ENCODE data around the gene CDH4.

The CDH4 gene

DNA sequence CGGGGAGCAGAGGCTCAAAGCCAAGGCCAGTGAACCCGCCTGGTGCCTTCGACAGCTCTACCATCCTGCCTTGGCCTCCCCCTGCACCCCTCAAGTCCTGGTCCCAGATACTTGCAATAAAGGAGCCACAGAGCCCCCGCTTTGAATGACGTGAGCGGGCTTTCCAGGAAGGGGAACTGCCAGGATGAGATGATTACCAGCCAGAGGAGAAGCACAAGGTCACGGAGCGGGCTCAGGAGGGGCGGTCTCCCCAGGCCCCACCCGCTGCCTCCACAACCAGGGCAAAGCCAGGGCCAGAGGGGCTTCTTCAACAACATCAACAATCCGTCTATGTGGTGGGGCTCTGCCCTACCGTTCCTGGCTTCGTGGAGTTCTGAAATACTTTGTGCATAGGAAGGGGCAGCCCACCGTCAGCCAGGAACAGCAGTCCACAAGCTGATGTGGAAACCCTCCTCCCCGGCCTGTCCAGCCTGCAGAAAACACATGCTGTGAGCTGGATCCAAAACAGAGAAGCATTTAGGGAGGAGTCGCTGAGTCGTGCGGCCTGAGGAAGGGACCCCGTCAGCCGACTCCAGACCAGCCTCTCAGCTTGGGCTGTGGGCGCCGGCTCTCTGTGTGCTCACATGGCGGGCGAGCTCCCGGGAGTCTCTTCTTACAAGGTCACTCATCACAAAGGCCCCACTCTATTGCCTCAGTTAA is 392.5 kb downstream of the CDH4 start:
- DNase-seq, result no peak

DNA sequence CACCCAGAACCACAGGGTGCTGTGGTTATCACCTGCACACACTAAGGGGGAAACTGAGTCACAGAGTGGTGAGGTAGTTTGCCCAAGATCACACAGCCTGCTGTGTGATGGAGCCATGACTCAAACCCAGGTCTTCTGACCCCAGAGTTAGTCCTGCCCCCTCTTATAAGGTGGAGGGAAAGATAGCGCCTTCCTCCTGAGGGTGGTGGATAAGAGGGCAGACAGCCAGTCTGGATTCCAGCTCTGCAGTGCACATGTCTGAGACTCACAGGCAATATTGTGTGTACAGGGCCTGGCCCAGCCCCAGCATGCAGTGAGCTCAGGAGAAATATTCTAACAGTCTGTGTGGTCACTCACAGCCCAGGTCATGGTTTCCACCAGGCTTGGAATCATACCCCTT is 393.7 kb downstream of the CDH4 start:
- DNase-seq, result peak; percentile 40

DNA sequence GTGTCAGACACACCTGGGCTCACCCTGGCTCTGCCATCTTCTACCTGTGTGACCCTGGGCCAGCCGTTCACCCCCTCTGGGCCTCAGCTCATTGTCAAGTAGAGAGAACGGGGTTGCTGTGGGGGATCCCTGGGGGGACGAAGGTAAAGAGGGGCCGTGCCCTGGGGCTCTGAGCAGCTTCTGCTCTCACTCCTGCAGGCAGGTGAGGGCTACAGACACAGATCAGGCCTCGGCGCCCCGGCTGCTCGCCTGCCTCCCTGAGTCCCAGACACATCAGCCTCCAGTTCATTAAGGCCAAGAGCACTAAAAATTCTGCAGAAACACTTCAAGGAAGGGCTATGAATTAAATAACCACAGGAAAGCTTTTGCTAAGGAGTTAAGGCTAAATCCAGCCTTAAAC is 394.4 kb downstream of the CDH4 start:
- DNase-seq, result no peak

DNA sequence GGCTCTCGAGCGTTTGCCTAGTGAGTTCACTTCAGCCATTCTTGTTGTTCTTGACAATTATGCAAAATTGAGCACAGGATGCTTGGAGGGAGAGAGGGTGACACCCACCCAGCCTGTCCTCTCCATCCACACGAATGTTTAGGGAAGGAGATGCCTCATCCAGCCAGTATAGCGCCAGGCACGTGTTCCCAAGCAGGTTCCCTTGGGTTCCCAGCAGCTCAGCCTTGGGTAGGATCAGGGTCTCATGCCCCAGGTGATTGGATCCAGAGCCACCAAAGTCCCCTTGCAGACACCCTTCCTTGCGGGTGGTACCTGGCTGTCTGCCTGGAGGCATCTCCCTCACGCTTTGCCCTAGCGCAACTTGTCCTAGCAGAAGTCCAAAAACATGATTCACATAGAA is 394.9 kb downstream of the CDH4 start:
- DNase-seq, result no peak

DNA sequence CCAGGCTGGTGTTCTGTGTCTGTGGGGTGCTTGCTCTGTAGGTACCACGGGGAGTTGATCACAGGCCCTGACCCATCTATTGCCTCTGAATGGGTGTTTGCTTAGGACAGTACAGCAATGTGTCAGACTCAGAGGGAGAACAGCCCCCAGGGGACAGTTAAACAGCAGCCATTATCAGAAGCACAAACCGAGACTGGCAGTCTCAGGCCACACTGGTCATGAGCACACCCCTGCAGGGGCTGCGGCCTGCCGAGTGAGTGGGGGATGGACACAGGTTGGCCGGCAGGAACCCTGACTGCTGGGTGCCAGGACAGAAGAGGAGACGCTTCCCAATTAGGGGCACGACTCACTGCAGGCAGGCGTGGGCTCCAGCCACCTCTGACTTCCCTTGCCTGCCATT is 395.6 kb downstream of the CDH4 start:
- DNase-seq, result no peak

DNA sequence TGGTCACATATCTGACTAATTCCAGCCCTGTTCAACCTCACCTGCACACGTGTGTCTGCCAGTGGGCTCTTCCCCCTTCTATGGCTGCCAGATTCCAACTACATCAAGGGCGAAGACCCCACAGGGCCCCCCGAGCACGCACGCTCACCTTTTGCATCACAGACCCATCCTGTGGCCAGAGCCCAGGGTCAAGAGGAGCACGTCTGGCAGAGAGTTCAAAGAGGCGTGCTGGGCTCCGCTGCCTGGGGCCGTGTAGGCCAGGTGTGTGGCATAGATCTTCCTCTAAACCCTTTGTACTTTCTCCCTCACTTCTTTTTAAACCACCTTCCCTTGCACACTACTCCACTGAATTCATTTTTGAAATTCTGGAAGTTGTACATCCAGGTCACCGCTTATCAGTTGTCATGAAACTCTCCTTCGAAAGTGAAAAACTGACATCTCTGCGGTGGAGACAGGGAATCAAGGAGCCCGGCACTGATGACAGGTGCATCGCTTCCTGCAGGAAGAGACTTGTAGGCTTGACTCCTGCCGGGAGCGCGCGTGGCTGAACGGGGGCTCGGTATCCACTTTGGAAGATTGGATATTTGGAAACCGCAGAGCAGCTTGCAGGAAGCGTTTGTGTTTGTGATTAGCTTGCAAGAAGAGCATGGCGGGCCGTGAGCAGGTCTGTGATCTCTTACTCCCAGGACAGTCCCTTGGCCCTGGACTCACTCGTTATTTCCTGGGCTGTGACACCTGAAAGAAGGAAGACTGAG is 397.2 kb downstream of the CDH4 start:
- DNase-seq, result no peak

DNA sequence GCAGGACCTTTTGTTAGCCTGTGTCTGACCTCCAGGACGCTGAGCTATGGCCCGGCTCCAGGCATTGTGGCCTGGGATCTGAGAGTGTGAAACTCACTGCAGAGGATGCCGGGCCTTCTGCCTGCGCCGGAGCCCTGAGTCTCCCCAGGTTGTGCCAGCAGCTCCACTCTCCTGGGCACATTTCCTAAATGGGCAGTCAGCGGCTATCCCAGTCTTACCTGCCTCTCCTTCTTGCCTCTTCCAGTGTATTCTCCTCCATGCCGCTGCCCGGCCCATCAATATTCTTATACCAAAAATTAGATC is 397.8 kb downstream of the CDH4 start:
- no peak for DNase-seq

DNA sequence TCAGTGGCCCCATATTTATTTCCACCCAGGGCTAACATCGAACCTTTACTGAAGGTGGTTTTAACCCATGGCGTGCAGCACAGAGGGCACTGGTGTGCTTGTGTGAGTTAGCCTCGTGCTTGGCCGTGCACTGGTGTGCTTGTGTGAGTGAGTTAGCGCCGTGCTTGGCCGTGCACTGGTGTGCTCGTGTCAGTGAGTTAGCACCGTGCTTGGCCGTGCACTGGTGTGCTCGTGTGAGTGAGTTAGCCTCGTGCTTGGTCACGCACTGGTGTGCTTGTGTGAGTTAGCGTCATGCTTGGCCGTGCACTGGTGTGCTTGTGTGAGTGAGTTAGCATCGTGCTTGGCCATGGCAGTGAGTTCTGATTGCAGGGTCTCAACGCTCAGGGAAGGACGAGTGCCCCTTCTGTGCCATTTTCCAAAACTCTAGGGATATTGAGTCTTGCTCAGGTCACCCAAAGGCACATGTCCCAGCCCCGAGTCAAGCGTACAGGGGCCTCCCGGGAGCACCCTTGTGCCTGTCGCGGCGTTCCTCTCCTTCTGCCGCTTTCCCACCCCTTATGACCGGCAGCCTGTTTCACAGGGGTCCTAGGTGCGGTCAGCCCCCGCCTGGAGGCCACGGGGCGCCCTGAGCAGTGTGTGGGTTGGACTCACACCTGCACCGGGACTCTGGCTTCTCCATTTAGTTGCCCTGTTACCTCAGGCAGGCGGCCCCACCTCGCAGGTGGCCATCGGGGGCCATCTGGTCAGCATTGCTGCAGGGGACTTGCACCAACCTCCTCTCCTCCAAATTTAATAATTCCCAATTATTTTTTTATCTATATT is 399.1 kb downstream of the CDH4 start:
- no peak for DNase-seq

DNA sequence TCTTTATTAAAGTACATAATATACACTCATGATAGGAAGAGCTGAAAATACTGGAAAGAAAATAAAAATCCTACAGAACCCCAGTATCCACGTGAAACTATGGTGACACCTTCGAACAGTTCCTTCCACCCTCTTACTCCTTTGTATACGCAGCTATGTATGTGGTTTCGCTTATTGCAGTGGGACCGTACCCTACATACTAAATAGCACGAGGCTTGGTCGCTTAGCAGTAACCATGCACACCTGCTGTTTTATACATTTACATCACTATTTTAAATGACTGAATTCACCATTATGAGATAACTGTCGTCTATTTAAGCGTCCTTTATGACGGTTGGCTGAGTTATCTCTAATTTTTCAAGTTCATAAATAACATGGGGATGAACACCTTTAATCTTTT is 400.1 kb downstream of the CDH4 start:
- DNase-seq, result no peak

DNA sequence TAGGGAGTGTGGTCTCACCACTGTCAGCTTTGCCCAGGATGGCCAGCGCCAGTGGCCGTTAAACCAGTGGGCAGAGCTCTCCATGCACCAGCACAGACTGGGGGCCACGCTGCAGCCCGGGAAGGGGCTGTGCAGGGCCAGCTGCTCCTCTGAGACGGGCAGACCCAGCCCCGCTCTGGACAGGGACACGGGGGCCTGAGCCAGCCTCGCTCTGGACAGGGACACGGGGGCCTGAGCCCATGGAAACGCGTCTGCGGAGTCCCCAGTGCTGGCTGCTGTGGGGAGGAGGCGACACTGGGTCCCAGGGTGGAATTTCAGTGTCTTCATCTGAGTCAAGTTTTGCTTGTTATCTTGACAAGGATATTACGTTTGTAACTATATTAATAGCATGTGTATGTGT is 402.7 kb downstream of the CDH4 start:
- no peak for DNase-seq

DNA sequence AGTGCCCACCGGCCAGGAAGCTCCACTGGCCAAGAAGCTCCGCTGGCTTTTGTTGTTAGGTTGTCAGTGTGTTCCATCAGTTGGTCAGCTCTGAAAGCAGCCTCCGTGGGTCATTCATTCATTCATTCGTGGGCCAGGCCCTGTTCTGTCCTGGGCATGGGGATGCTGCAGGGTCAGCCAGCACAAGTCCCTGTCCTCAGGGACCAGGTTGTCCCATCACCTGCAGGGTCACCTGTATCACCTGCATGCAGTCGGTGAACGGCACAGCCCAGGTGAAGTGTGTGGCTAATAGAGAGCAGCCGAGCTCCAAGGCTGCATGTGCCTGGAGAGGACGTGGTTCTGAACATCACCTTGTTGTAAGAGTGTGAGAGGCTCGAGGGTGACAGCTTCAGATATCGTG is 403.5 kb downstream of the CDH4 start:
- DNase-seq, result no peak

DNA sequence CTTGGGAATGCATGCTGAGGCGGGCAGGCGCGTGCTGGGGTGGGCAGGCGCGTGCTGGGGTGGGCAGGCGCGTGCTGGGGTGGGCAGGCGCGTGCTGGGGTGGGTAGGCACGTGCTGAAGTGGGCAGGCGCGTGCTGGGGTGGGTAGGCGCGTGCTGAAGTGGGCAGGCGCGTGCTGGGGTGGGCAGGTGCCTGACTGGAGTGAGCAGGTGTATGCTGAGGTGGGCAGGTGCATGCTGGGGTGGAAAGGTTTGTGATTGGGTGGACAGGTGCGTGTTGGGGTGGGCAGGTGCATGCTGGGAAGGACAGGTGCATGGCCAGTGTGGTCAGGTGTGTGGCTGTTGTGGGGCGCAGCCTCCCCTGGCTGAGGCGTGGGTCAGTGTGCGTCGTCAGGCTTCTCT is 404.1 kb downstream of the CDH4 start:
- DNase-seq, result no peak

DNA sequence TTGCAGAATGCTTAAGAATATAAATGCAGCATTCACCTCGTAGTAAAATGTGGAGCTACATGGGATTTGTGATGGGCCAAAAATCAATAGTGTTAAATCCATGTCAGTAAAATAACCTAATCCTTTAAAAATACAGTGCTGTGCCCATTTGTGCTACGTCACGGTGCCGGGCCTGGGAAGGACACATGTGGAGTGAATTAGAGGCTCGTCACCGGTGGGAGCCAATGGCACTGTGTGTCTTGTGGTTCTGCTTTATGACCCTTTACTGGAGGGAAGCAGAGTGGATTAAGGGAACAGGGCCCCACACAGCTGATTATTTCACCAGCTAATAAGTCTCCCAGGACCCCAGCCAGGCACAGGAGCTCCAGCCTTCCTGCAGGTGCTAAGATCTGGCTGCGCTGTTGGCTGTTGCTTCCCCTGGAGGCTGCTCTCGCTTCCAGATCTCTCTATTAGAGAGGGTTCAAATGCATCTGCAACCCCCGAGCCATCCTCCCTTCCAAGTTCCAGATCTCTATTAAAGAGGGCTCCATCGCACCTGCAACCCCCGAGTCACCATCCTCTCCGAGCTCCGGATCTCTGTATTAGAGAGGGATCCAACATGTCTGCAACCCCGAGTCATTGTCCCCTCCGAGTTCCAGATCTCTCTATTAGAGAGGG is 405.8 kb downstream of the CDH4 start:
- no peak for DNase-seq

DNA sequence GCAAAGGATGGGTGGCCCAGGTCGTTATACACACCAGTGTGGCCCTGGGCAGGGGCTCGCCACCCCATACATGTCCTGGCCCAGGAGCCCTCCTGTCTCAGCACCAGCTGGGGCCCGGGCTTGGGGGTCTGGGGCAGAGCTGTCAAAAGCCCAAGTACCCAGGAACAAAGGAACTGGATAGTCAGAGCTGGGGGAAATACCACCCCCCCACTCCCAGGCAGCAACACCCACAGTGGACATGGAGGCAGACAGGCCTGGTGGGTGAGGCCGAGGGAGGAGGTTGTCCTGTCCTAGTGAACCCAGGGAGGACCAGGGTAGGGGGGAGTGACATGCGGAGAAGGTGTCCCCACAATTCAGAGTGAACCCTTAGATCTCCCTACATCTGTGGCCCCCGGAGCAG is 406.5 kb downstream of the CDH4 start:
- DNase-seq, result no peak

DNA sequence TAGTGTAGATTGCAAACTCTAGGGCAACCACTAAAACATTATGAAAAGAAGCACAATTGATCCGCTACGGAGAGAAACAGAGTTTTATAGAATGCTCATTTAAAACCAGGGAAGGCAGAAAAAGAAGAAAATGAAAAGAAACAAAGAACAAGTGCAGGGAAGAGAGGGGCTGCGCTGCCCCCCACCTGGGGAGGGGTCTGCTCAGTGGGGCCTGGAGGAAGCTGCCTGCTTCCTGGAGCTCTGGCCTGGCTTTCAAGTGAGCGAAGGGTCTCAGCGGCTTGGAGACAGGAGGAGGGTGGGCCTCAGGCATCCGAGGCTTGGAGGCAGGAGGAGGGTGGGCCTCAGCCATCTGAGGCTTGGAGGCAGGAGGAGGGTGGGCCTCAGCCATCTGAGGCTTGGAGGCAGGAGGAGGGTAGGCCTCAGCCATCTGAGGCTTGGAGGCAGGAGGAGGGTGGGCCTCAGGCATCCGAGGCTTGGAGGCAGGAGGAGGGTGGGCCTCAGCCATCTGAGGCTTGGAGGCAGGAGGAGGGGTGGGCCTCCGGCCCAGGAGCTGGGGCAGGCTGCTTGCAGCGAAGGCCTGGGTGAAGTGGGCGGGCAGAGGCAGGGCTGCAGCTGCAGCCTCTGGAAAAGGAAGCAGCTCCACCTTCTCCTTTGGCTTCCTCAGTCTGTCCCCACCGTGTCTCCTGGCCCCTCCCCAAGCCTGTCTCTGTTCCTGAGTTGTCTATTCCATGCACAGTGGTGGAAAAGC is 407.4 kb downstream of the CDH4 start:
- no peak for DNase-seq

DNA sequence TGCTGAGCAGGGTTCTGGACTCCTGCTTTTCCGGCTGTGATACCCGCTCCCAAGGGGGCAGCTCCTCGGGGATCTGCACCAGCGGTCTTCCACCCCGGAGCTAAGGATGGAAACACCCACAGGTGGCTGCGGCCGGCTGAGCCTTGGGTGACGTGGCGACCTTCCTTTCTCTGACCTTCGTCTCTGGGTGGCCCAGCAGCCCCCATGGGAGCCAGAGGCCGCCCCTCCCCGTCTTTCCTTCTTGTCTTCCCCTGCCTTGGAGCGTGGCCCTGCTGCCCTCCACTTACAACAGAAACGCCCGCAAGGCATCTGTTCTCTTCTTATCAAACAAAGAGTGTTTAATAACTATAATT is 407.9 kb downstream of the CDH4 start:
- no peak for DNase-seq

DNA sequence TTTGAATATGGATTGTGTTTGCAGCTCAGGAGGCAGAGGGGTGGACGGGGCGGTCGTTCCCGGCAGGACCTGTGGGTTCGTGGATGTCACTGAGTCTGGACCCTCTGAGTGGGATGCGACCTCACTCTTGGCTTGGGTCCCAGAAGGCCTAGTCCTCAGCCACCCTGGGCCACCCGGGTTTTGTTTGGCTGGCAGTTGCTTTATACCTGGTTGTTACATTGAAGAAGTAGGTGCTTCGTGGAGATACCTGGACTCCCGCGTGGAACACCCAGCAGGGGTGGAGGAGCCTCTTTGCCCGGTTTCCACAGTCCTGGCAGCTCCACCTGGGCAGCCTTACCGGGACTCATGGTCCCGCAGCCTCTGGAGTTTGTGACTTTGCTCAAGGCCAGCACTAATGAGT is 408.5 kb downstream of the CDH4 start:
- DNase-seq, result no peak

DNA sequence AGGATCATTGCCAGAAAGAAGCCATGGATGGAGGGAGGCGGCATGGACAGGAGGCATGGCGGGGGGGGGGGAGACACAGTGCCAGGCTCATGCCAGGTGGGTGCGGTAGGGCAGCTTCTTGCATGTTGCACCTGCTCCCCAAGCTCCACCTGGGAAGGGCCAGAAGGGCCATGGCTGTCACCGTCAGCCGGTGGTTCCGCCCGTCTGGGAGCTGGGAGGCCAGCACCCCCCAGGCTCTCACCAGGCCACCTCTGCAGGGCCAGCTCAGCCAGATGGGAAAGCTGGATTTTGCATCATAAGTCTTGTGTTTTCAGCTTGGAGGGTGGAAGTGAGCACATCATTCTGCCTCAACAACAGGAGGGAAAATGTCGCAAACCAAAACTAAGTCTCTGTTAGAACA is 409.0 kb downstream of the CDH4 start:
- DNase-seq, result no peak

DNA sequence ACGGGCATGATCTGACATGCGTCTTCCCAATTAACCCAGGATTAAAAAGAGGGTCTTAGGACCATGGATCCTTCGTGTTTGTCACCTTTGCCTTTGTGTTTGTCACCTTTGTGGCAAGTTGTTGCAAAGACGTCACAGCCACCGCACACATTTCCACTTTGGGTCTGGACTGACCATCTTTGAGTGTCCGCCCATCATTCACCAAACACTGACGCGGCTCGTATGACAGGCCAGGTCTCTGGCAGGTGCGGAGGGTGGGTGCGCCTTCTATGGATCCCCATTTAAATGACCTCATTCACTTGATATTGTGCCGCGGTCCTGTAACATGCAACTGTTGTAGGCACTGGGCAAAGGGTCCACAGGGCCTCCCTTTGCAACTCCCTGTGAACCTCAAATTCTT is 409.5 kb downstream of the CDH4 start:
- no peak for DNase-seq

DNA sequence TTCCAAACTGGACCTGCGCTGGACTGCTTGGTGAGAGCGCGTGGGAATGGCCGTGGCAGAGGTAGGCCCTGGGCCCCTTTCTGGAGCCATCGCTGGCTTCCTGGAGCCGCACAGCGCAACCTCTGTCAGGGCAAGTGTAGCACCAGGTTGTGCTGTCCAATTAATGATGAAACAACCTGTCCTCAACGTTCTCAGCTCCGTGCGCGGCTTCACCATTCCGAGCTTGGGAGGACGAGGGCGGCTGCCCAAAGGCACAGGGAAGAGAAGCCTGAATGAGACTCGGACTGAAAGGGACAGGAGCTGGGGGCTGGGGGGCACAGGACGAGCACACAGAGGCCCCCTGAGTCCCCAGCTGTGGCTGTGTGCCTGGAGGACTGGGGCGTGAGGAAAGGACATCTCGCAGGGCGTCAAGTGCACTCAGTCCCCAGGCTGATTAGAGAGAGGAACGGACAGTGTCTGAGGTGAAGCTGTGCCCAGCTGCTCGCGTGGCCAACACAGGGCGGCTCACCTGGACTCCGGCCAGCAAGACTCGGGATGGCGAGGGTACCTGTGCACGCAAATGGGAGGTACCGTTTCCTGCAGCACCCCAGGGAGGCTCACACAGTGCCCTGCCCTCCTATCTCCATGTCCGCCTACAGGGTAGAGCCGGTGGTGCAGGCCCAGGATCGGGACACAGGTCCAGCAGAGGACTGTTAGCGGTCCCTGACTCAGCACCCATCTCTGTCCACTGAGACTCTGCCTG is 410.3 kb downstream of the CDH4 start:
- DNase-seq, result no peak

DNA sequence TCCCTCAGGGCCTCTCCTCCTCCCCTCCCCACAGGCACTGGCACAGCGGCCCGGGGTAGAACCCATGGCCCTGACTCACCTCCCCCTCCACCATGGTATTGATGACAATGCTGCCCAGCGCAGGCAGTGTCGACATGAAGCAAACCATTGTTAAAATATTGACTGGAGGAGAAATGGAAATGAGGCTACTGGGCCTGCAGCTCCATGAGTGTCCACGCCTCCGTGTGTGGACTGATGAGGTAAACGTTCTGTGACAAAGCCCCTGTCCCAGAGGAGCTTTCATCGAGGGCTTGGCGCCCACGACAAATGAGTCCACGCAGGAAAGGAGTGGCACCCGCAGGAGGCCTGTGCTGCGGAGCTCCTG is 410.9 kb downstream of the CDH4 start:
- no peak for DNase-seq

Measured in hematopoietic multipotent progenitor cell treated with erythropoietin and hydrocortisone succinate and interleukin-3 and kit ligand, for 6 days (in vitro differentiated cells).